SK-N-SH treated with all-trans-retinoic acid at 6 μM for 48 hours (cell line): Measurements from ENCODE around the gene GGACT.

Source experiments
- CSDC2 ChIP-seq: fragments of 250-450 bp; sonication (Bioruptor Pico); IDR thresholded peaks from 2 replicates; pipeline ENCODE4 v1.5.0; 2020; ENCODE audit warnings: mild to moderate bottlenecking, moderate library complexity
- GLIS3 ChIP-seq: fragments of 250-450 bp; sonication (Bioruptor Pico); IDR thresholded peaks from 2 replicates; pipeline ENCODE4 v1.5.0; 2020; ENCODE audit warnings: mild to moderate bottlenecking, moderate library complexity

- TF ChIP-seq CSDC2 (no peak), GLIS3 (no peak)
These were observed 103.9 kb downstream of the GGACT start for GRCh38 chr13:100484702-100485101.
